ENCODE results near the gene CDK19.

DNA sequence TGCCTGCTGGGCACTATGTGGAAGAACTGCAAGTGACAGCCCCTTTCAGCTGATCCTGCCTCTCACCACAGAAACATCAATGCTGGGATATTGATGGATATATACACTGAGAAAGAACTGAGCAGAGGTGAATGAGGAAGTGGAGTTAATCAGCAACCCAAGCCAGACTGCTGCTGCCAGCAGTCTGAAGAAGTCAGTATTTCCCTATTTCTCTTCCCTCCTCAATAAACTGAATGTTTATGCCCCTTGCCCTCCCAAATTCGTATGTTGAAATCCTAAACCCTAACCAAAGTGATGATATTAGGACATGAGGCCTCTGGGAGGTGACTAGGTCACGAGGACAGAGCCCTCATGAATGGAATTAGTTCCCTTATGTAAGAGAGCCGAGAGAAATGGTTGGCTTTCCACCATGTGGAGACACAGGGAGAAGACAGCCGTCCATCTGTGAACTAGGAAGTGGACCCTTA, 76.3 kb downstream of the CDK19 start:
- TF ChIP-seq TAF1 (IDR thresholded peaks at IDR 0.05; ENCODE audit: low read depth) (no peak), CTCF (IDR thresholded peaks at IDR 0.05; ENCODE audit: poor library complexity, severe bottlenecking) (no peak), POLR2AphosphoS5 (IDR thresholded peaks at IDR 0.05) (no peak), EZH2 (IDR thresholded peaks at IDR 0.05; ENCODE audit: borderline replicate concordance, insufficient read depth, low read length, poor library complexity, severe bottlenecking) (no peak), SMC3 (conservative IDR thresholded peaks at IDR 0.05; ENCODE audit: poor library complexity) (no peak)
- TF ChIP-seq, protein P1, sequence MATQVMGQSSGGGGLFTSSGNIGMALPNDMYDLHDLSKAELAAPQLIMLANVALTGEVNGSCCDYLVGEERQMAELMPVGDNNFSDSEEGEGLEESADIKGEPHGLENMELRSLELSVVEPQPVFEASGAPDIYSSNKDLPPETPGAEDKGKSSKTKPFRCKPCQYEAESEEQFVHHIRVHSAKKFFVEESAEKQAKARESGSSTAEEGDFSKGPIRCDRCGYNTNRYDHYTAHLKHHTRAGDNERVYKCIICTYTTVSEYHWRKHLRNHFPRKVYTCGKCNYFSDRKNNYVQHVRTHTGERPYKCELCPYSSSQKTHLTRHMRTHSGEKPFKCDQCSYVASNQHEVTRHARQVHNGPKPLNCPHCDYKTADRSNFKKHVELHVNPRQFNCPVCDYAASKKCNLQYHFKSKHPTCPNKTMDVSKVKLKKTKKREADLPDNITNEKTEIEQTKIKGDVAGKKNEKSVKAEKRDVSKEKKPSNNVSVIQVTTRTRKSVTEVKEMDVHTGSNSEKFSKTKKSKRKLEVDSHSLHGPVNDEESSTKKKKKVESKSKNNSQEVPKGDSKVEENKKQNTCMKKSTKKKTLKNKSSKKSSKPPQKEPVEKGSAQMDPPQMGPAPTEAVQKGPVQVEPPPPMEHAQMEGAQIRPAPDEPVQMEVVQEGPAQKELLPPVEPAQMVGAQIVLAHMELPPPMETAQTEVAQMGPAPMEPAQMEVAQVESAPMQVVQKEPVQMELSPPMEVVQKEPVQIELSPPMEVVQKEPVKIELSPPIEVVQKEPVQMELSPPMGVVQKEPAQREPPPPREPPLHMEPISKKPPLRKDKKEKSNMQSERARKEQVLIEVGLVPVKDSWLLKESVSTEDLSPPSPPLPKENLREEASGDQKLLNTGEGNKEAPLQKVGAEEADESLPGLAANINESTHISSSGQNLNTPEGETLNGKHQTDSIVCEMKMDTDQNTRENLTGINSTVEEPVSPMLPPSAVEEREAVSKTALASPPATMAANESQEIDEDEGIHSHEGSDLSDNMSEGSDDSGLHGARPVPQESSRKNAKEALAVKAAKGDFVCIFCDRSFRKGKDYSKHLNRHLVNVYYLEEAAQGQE (IDR thresholded peaks at IDR 0.05; ENCODE audit: borderline replicate concordance): no peak

Measured in neural cell (in vitro differentiated cells).